ENCODE data around the gene FOSL2.

FOSL2 gene

DNA sequence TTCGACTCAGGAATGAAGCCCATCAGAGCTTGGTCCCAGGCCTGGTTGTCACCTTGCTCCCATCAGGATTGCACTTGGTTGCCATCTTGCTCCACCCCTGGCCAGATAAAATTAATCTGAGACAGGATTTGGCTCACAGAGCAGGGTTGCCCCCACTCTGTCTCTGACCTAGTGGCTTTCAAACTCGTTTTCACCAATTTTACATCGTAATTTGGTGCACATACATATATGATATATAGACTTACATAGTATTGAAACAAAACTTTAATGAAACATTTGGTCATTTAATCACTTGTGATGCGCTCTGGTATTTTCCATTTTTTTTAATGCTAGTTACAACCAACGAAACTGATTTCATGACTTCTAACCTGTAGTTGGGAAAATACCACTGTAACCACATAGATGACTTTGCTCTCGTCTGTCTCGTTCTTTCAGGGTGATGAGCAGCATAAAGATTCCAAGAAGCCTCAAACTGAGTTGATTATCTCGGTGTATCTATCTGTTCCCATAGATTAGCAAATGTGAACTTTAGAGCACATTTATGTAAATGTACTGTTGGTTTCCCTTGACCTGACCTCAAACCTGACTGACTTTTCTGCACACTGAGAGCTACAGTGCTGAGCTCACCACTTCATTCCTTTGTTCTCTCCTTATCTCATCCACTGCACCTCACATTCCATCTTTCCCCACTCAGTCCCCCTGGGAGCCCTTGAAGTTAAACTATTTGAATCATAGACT lies 72.7 kb downstream of the FOSL2 start:
- H3K4me1 ChIP-seq (ENCODE audit: control insufficient read depth, insufficient read depth, low read length): no peaks in the 10 kb centered on the region
- H3K36me3 ChIP-seq (ENCODE audit: control insufficient read depth, insufficient read depth, low read length): no peaks in the 10 kb centered on the region
- no CpG with 5 or more reads among the region's 8 CpGs for WGBS (ENCODE audit: insufficient coverage, insufficient read length)
- DNase-seq (ENCODE audit: low read depth, low spot score): no peak
- no peak overlapping the region for H3K27ac ChIP-seq (ENCODE audit: low read length)
- 0 out of 2 replicates have a peak, but pooled peaks cover 1% of the 10 kb centered on the region for H3K27me3 ChIP-seq (ENCODE audit: control insufficient read depth, insufficient read depth, low read length)
- no peak overlapping the region for H3K4me3 ChIP-seq (ENCODE audit: low read length)
- H3K9me3 ChIP-seq (ENCODE audit: control insufficient read depth, insufficient read depth, low read length): no peaks in the 10 kb centered on the region

Data from iPS DF 6.9 (cell line).